Measurements from ENCODE around the gene UTP11.
A peak's percentile ranks its signal among the peaks of the same experiment; 100 is the strongest.

The UTP11 gene

DNA sequence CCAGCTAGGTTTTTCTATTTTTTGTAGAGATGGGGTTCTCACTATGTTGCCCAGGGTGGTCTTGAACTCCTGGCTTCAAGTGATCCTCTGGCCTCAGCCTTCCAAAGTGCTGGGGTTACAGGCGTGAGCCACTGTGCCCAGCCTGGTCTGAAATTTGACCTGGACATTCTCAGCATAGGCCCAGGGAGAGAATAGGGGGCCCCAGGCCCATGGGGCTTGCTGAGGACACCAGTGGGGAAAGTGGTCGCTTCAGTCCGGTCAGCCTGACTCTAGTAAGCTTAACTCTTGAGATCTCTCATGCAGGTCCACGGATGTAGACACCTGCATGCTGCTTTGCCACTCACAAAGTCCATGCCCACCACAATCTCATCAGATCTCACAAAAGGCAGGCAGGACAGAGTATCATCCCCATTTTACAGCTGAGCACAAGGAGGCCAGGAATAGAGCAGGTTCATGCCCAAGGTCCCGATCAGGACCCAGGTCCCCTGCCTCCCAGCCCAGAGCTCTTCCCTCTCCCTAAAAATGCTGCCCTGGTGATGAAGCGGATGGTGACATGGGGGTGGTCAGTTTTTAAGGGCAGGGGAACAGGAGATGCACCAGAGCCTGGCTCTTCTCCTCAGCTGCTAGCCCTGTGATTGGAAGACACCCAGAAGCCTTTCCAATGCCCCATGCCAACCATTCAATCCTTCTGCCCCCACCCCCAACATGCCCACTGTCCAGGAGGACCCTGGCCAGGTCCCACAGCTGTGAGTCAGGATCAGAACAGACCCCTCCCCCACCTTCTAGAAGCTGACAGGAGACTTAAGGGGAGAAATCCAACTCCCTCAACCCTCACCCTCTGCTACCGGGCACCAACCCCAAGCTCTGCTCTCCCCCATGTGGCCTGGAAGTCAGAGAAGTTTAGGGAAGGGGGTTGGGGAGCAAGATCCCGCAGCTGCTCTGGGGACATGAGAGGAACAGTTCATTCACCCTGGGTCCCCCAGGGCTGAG, 9.0 kb upstream of the UTP11 start:
- DNase-seq: no peak

DNA sequence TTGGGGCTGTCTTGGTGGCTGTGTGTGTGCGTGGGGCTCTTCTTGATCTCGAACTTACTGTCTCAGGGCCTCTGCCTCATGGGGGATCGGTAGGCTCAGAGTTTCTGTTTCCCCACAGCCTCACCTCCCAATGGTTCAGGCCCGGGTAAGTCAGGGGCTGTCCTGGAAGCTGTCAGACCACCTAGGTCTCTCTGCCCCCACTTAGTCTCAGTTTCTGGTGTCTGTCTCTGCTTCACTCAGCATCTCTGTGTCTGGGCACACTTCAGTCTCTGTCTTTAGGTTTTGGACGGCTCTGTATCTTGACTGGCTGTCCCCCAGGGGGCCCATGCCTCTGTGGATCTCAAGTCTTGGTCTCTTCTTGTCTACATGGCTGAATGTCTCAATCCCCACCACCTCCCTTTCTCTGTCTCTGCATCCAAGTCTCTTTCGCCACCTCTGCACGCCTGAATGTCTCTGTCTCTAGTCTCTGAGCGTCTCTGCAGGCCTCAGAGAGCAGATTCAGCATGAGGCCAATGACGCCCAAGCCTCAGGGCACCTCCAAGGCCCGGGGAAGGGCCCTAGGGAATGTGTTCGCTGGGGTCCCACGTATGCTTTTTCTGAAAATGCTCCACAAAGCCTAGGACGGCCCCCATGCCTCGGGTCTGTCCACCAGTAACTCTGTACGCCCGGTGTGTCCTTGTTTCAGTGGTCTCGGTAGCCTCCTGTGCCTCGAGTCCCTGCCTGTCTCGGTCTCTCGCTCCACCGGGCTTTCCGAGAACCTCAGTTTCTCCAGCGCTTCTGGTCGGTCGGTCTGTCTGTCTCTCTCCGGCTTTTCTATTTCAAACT, 8.0 kb upstream of the UTP11 start:
- peak; percentile 19 for DNase-seq

DNA sequence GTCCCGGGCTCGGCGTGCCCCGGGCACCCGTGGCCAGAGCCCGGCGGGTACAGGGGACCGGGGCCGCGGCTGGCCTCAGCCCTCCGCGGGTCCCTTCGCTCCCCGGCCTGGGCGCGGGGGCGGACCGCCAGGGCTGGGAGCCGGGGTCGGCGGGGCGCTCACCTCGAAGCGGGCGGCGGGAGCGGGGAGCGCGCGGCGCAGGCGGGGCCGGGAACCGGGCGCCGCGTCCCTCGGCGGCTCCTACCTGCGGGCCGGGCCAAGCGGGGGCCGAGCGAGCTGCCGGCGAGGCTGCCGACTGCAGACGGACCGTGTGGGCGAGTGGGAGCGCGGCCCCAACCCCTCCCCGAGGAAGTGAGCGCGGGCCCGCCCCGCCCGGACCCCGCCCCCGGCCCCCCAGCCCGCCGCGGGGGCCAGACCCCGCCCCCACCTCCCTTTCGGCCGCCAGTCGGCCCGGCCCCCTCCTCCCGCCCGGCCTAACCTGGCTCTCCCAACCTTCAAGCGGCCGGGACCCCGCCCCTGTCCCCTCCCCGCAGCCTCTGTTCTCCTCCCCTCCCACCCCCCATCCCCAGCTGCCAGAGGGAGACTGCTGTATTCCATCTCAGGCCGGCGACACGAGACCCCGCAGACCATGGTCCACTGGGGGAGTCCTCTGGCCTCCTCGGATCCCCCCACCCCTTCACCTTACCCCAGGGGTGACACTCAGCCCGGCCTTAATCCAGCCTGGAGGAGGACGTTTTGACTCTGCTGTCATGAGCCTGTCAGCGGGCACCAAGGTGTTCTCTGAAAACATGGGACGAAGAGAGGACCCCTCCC, 7.1 kb upstream of the UTP11 start, which contains the start of gene FHL3:
TSS of gene FHL3 (minus strand) at position 320 of the 813 bp plus-strand sequence. CDS start 6,102 bp downstream, outside the sequence.
- DNase-seq: peak; percentile 51

DNA sequence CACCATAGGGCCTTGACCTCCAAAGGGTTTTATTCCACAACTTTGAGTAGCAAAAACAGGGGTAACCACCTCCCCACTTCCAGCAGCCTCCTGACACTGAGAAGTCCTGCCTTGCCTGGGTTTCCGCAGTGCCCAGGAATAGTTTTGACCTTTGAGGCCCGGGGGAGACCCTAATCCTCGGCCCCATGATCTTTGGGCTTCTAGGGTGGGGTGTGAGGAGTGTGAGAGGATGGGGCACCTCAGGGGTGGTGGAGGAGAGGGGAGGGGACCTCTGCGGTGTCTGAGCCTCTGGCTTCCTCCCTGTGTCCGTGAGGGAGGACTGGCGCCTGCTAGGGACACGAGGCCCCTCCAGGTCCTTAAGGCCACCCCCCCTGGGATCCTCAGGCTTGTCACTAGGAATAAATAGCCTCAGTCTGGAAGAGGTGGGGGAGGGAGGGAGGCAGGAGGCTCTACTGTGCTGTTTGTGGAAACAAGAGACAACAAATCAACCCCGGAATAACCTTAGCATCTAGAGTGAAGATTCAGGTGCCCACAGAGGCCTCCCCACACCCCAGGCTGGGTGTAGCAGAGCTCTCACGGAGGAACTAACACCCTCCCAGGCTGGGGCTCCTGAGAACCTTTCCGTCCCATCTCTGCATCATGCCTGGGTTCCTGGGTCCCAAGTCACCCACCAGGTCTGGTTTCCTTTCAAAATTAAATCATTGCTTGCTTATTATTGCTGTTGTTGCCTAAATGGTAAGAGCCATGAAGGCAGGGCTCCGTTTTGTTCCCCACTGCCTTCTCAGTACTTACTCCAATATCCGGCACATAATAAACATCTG, 6.3 kb upstream of the UTP11 start:
- DNase-seq: no peak

DNA sequence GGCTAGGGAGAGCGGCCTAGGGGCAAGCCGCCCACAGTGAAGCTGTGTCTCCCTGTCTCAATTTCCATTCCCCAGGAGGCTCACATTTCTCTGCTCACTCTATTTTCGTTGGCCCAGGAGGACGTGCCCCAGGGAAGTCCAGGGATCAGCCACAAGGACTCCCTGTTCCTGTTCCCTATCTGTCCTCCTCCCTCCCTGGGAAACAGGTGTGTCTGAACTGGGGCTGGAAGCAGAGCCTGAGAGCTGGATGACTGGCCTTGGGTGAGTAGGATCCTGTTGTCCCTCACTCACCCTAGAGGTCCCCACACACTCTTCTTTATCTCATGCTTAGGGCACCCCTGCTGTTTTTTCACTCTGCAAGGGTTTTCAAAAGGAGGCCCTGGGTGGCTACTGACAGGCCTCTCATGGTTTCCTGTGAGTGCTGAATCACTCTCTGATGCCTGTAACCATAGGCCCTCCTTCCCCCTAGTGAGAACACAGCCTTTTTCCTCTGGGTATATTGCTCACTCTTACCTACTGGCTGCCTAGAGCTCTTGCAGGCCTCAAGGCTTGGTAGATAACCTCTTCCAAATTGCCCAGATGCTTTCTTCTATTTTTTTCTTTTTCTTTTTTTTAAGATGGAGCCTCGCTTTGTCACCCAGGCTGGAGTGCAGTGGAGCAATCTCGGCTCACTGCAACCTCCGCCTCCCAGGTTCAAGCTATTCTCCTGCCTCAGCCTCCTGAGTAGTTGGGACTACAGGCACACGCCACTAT, 3.3 kb upstream of the UTP11 start:
- DNase-seq: peak; percentile 56

DNA sequence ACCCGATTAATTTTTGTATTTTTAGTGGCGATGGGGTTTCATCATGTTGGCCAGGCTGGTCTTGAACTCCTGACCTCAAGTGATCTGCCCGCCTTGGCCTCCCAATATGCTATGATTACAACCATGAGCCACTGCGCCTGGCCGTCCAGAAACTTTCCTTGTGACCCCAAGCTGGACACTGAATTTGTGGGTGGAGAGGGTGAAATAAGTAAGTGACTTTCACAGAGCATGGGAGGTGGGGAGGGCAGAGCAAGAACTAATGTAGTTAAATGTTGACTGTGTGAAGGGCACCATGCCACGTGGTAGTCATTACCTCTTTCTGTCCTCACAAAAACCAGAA, 2.7 kb upstream of the UTP11 start:
- no peak for DNase-seq

DNA sequence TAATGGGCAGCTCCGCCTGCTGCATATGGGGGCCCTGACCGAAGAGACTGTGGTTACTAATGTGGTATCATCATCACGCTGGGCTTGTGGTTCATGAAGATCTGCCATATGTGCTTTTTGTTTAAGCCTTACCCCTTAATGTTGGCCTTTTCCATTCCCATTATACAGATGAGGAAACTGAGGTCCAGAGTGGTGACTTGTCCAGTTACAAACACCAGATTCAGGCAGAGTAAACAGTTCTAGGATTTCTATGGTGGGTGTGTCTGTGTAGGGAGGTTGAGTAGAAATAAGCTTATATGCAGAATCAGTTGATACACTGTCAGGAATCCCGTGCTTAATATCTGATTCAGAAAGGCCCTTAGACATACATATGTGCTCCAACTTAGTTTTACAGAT, 691 bp downstream of the UTP11 start:
- no peak for DNase-seq

DNA sequence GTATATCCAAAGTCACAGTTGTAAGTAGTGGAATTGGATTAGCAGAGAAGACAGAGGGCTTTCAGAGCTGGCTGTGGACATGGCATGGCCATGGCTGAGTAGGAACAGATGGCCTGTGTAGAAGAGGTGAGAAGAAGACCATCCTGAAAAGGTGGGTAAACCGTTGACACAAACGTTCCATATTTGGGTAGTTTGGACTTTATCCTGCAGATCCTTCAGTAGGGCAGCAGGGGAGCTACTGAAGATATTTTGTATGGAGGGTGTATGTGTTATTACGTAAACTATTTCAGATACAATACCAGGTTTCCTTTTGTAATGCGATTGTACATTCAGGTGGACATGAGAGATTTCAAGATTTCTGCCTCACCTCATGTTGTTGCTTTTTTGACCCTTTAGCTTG, 1.6 kb downstream of the UTP11 start:
- DNase-seq: no peak

DNA sequence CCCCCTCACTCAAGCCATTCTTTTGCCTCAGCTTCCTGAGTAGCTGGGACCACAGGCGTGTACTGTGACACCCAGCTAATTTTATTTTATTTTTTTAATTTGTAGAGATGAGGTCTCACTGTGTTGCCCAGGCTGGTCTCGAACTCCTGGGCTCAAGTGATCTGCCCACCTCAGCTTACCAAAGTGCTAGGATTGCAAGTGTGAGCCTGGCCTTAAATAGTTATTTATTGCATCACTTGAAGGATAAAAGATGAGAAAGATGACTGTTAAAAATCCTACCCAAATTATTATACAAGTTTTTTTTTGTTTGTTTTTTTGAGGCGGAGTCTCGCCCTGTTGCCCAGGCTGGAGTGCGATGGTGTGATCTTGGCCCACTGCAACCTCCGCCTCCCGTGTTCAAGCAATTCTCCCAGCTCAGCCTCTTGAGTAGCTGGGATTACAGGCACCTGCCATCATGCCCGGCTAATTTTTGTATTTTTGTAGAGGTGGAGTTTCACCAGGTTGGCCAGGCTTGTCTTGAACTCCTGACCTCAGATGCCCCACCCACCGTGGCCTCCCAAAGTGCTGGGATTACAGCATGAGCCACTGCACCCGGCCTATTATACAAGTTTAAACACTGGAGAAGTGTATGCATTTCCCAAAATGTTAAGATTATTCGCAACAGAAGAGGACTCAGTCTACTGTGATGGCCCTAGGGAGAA, 2.3 kb downstream of the UTP11 start:
- DNase-seq: no peak

DNA sequence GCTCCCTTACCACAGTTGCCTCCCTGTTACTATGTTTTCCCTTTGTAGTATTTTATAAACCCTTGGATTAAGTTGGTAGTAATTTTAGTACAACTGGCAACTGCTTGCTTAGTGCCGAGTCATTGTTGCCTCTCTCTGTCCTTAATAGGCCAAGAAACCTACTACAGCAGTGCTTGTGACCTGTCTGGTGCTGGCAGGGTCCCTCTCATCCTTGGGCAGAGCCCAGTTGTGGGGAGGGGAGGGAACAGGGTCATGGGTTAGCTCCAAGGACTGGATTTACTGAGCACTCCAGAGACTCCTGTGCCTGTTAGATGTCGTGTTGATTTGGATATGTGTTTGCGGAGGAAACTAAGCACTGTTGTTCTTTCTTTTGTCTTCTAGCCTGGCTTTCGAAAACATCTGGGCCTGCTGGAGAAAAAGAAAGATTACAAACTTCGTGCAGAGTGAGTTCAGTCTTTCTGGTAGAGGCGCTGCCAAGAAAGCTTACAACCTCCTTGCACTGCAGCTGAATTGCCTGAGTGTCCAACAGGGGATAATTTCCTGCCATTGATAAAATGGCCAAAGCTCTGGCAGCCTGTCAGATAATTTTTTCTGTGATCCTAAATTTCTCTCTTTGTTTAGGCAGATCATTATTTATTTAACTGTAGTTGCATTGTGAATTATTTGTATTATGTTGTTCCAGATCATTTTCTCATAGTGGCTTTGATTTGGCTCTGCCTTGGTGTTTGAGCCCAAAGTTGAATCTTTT, 3.6 kb downstream of the UTP11 start:
- DNase-seq: no peak

DNA sequence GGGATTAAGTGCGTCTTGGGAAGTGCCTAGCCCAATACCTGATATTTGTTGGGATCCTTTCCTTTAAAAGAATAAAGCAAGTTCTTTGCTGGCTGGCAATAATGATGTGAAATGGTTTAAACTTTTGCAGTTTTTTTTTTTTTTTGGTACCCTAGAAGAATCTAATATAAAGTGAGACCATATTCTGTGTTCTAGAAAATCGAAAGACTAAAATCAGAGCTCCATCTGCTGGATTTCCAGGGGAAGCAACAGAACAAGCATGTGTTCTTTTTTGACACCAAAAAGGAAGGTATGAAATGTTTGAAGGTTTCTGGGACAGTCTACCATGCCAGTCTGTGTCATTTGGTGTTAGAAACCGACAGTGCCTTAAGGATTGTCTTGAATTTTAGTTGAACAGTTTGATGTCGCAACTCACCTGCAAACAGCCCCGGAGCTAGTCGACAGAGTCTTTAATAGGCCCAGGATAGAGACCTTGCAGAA, 6.4 kb downstream of the UTP11 start:
- DNase-seq: peak; percentile 47

DNA sequence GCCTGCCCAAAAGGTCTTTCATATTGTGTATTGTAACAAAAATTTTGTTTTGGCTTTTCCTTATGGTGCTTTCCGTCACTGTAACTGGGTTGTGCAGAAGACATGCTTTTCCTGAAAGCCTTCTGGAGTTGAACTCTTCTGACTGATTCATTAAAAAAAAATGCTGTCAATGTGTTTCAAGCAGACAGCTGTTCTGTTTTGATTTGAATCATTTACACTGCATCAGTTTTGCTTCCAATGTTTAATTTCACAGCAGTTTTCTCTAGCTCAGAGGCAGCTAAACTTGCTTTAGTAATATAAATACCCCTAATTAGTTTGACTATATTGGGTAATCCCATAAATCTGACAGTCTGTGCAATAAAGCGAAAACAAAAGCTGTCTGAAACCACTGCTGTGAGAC, 7.9 kb downstream of the UTP11 start:
- no peak for DNase-seq

DNA sequence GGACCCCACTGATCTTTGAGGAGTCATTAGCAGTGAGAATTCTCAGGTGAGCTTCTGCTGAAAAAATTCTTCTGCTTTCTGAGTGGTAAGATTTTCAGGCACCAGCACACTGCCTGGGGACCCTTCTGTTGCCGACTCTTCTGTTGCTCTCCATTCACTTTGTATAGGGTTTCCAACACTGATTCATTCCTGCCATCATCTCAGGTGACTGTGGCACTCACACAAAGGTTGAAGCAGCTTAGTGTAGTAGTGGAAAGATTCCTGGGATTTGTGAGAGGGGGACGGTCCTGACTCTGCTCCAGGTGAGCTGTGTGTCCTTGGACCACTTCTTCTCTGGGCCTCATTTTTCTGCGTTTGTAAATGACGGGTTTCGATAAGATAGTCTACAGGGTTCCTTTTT, 9.4 kb downstream of the UTP11 start:
- DNase-seq: no peak

DNA sequence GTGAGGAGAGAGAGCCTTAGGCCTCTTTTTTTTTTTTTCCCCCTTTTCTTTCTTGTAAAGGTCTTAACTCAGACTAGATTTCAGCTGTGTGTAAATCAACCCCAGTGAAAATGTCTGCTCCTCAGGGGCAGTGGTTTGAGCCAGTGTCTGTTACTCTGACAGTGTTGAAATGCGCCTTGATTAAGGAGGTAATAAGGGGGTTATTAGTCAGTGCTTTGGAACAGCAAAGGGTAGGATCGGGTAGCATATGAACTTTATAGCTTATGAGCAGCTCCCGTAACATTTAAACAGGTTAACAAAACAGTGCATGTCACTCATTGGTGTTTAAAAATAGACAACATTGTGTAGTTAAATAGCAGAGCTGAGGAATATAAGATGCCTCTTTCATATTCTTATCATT, 10.3 kb downstream of the UTP11 start:
- no peak for DNase-seq

DNA sequence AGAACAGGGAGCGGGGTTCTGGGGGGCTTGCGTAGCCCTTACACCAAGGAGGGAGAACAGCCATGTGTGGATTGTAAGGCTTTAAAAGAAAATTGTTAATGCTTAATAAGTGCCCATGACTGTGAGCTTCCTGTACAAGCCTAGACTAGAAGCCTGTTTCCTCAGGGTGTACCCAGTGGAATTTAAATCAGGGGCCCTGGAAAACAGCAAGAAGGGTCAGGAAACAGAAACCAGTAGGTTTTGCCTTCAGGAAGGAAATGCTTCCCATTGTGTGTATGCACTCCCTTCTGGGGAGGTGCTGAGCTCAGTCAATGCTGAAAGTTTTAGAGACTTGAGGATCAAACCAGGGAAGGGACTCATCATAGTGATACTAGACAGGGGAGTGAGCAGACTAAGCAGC, 12.7 kb downstream of the UTP11 start:
- no peak for DNase-seq

DNA sequence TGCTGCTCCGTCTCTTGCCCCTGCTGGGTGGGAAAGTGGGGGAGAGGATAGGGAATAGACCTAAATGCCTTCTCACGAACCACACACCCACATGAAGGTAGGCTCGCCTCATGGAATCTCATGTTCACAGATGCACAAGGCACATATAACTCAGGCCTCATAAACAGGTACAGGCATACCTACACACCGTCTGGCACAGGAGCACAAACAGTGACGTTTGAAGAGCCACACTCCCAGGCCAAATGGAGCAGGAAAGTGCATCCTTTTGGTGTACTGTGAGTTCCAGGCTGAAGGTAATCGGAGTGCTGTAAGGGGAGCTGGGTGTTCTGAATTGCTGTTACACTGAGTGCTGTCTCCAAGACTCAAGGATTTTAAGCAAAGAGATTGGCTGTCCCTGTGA, 13.1 kb downstream of the UTP11 start:
- DNase-seq: no peak

DNA sequence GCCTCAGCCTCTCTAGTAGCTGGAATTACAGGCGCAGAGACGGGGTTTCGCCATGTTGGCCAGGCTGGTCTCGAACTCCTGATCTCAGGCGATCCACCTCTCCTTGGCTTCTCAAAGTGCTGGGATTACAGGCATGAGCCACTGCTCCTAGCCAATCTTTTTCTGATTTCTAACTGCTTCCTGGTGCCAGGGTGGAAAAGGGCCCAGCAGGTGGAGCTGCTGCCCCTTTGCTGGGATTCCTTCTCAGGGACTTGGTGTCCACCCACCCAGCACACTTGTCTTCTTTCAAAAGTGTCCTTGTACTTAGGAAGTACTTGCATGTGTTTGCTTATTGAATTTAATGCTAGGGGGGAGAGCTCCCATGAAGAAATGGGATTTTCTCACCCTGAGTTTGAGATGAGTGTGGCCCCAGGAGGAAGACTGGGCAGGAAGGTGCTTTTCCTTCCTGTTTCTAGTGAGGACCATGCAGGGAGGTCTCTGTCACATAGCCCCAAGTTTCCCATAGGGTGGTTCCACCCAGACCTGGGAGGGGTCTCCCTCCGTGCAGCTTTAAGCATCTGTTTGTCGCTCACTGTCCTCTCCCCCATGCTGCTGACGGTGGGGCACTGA, 14.2 kb downstream of the UTP11 start:
- DNase-seq: peak; percentile 48

DNA sequence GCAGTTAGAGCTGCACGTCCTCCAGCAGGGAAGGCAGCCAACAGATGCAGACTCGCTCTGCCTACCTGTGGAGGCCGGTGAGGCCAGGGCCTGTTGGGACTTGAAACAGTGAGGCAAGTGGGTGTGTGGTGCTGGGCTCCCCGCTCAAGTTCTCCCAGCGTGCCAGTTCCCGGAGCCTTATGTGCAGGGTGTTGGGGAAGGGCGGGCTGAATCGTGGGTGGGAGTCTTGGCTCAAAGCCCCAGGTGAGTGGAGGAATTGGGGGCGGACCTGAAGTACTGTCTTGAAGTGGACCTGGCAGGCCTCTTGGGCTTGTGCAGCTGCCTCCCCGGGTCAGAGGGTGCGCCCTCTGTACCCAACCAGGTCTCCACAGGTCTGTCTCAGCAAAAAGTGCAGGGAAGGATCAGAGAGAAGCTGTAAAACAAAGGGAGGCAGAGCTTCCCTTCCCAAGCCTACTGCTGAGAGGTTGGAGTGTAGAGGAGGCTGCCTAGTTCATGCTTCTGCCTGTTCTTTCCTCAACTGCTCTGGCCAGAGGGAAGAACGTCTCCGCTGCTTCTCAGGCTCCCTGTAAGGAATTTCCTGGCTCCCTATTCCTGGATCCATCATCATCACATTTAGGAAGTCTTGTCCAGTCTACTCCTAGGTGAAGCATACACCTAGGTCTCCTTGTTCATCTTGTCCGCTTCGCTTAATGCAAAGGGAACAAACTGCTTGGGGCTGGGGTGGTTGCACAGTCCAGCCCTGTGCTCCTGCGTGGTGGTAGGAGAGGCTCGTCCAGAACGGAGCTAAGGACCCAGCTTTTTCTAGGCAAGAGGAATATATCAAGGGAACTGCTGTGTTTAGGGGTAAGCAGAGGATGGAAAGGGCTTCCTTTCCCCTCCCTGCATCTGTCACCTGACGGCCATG, 14.9 kb downstream of the UTP11 start:
- DNase-seq: no peak

Measured in suppressor macrophage treated with lipopolysaccharide for 4 hours (primary cell).